Measurements from ENCODE around the gene PPIL6.

- no peak for TF ChIP-seq CTCF (IDR thresholded peaks at IDR 0.05; ENCODE audit: low read length)
- no peak for TF ChIP-seq EZH2 (optimal IDR thresholded peaks at IDR 0.05; ENCODE audit: low read depth, low read length)
- TF ChIP-seq EZH2phosphoT487 (IDR thresholded peaks at IDR 0.05; ENCODE audit: low read length), result no peak
Measured at GRCh38 chr6:109453594-109454495, 13.4 kb upstream of the PPIL6 start.

Measured in MM.1S (cell line).